Activated CD4-positive, alpha-beta T cell treated with anti-CD3 and anti-CD28 coated beads for 48 hours (primary cell): Measurements from ENCODE around the gene RNASE8.

Source experiments
- DNase-seq: peaks from one replicate; pipeline ENCODE4 v3.0.0-alpha.2; 2020

RNASE8 gene

DNA sequence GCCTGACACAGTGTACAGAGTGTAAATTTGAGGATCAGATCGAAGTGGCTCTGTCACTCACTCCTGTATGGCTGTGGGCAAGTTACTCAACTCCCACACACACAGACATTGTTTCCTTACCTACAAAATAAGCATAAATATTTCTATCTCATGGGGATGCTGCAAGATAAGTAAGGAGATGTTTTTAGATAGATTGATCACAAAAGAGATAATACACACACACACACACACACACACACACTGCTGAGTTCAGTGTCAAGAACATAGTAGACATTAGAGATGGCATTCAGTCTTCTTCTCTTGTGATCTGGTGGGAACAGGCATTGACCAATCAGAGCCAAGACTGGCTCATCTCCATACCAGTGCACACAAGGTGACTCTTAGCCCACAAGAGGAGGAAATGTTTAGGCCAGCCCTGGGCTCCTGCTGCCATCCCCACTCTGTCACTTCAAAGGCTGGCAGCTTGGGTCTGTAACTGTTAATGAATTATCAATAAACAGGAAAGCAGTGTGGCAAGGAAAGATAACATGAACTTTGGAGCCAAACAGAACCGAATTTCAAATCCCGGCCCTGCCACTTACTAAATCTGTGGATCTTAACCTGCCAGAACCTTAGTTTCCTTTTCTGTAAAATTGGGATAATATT is 3.4 kb upstream of the RNASE8 start:
- no peak for DNase-seq

DNA sequence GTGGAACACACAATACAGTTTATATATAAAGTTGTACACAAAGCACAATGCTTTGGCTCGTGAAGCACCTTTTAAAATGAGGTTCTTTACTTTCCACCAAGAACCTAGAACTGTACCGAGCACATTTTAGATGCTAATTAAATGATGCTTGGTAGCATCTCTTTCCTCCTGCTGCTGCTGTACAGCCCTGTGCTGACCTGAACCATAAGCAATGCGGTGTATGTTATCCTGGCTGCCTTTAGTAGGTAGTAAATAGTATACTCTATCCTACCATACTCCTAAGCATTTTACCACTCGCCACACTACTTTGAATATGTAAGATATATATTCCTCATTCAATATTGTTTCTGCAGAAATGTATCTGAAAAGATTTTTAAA is 2.9 kb upstream of the RNASE8 start:
- DNase-seq: no peak

DNA sequence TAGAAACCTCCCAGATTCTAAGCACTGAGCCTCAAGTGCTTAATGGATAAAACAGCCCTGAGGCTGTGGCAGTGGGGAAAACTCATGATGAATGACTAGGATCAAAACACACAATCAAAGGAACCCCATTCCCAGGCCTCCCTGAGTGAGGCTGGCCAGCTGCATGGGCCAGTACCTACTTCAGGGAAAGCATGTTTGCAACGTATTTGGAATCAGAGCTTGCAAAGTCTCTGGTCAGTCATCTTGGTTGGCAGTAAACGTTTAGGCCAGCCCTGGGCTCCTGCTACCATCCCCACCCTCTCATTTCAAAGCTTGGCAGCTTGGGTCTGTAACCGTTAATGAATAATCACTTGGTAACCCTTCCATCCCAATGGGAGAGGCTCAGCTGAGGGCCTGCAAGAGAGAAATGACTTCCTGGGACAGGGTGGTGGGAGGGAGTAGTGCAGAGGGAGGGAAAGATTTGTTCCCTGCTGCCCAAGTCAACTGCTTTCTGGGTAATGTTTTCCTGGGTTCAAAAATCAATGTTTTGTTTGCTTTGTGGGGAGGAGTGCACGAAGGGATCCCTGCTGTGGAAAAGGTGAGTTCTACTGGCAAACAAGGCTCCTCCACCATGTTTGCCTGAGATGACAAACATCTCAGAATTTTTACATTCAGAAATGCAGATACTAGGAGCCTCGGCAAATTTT is 2.0 kb upstream of the RNASE8 start:
- DNase-seq: no peak

DNA sequence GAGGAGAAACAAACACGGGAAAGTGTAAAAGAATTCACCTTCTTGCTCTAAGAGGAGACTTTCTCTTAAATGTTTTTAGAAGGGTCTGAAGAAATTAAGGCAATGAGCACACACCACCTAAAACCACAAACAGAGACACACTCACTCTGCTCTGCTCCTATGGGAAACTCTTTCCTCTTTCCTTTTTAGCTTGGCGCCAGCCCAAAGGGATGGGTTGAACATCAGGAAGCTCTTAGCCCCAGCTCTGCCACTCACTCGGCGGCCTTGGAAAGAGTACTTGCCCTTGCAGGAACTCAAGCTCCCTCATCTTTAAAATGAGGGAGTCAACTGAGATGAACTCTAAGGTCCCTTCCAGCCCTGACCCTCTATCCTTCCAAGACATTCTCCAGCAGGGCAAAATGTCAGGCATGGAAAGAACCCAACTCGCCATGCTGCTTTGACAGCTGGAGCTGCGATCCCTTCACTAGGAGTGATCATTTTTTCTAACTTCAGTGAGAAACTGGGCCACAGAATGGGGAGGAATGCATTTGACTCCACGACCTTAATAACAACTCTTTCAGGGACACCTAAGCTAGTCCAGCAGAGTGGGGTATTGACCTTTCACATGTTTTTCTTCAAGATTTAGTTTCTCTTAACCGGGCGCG is 980 bp upstream of the RNASE8 start:
- DNase-seq: no peak

DNA sequence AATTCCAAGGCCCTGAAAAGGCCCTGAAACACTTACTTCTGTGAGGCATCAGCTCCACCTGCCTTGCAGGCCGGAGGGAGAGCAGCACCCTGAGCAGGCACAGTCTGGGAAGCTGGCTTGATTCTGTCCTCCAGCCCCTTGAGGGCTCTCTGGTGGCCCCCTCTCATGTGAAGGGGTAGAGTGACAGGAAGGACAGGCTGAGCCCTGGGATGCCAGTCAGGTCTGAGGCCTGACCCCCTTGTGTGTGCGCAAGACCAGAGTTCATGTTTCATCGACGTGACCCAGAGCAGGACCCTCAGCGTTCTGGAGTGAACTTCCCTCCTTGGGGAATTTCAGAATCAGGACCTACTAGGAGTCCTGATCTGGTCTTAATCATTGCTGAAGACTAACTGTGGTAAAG is 1.3 kb downstream of the RNASE8 start:
- DNase-seq: no peak

DNA sequence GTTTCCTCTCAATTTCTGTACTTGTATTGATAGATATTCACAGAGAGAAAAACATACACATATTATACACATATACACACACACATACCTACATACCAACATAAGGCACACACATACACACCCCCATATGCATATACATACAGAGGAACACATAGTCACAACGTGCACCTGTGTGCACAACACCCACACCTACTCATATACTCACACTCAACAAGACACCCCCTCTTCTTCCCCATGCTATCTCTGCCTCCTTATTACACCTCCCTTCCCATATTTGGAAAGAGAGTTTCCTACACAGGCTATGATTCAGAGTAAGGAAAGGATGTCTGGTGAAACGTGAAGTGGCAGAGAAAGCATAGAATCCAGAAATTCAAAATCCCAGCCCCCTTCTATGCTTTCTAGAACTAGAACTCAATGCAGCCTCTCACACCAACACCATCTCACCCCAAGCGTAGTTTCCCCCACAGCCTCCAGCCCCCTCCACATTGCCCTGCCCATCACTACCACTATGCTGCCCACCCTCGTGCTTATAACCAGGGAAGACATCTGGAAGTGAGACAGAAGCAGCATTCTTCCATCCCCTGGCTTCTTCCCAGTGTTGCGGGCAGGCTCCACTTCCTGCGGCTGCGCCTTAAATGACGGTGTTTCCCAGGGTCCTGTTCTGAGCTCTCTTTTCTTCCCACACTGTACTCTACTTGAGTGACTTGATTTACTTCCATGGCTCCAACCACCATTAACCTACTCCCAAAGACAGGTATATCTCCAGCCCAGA is 2.4 kb downstream of the RNASE8 start:
- no peak for DNase-seq

DNA sequence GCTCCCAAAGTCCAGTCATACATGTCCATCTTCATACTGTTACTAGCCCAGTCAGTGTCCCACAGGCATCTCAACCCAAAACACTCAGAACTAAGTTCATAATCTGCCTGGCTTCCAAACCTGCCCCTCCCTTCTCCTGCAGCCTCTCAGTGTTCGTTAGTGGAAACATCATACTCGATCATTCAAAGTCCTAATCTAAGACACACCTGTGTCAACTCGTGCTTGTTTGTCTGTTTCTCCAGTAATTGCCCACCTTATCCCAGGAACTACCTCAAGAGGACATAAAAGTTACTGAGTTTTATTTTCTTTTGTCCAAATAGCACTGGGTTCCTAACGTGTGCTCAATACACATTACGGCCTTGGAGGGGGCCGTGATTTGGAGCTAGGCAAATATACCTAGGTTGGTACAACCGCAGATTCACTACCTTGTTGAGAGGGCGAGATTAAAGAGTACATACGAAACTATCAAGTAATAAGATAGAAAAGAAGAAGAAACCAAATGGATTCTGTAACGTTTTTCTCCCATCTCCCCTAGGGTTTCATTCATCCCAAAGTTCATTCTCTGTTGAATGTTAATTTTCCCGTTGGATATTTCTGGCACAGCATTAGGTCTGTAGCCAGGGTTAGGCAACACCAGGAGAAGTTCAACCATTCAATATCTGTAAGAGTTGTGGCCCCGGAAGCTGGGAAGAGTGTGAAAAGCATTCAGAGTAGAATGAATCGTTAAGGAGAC is 3.2 kb downstream of the RNASE8 start:
- no peak for DNase-seq

DNA sequence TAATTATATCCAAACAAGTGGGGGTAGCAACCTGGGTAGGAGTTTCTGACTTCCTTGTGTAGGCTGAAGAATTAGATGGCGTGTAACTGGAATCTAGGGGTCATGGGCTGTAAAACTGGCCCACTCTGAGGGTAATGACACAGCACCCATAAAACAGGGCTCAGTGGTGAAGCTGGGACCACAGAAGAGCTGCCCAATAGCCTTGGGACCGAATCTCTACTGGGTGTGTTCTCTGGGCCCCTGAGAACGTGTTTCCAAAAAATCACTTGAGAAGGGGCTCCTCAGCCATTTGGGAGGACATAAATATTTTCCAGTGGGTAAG is 3.7 kb downstream of the RNASE8 start:
- DNase-seq: no peak

DNA sequence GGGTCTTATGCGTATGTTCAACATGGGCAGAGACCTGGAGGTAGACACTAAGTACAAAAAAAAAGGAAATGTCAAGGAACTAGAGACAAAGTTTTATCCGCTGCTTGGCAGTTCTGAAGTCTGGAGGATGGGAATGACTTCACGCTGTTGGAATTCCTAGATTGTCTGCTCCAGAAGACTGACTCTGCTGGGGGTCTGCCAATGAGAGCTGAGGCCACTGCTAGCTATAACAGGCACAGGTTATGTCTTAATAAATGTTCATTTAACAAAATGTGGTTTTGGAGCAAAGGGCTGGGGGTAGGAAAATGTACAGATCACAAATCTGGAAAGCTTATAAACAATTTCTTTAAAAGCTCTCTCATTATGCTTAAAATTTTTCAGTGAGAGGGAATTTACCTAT is 5.9 kb downstream of the RNASE8 start:
- DNase-seq: no peak

DNA sequence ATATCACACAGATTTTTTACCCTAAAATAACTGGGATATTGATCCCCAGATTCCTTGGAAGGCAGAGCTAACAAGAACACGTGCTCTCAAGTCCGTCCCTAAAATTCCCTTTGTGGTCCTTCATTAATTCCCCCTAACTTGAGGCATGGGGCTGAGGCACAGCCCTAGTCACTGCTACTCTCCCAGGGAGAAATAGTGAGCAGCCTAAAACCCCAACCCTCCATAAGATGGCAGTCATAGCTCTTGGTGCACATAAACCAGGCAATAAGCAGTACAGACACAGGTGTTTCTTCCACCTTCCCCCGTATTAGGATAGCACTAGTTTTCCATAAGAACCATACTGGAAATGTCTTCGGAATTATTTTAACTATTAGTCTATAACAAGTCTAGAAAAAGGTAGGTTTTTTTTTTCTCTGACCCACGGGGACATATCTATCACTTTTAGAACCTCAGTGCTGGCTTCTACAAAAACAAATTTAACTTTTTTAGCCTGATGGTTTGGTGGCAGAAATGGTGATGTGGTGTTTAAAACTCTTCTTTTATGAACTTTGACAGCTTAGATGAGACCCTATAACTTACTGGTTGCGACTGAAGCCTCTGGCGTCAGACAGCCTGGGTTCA is 9.4 kb downstream of the RNASE8 start:
- DNase-seq: no peak

DNA sequence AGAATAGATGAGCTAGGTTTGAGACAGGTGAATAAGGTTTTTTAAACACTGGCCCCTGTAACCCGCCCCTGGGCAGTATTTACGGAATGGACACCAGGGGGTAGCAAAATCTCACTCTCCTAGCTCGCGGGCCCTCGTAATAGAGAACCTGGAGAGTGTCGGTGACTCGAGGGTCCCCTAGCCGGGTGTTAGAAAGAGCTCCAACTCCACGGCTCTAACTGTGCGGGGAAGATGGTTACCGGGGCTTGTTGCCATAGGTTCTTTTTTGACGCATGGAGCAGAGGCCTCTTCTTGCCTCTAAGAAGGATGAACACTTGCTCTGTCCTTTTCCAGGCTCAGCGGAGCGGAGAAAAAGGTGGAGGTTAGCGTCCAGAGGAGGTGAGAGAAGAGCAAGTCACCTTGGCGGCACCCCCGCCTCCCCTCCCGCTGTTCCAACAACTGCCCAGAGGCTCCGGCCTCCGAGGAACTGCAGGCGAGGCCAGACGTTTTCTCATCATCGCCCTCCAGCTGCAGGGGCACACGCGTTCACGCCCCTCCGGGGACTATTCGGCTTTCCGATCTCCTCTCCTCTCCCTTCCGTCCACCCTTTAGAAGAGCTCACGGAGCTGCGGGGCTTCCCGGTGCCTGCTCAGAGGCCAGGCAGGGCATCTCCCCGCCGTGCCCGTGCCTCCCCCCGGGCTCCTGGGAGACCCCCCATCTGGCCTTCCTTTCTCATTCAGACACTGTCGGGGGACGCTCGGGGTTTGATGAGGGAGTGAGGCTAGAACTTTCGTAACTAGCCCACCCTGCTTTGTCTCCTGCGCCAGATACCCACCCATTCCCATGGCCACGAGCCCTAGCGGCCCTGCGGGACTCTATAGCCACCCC is 11.1 kb downstream of the RNASE8 start:
- DNase-seq: peak; percentile 54

DNA sequence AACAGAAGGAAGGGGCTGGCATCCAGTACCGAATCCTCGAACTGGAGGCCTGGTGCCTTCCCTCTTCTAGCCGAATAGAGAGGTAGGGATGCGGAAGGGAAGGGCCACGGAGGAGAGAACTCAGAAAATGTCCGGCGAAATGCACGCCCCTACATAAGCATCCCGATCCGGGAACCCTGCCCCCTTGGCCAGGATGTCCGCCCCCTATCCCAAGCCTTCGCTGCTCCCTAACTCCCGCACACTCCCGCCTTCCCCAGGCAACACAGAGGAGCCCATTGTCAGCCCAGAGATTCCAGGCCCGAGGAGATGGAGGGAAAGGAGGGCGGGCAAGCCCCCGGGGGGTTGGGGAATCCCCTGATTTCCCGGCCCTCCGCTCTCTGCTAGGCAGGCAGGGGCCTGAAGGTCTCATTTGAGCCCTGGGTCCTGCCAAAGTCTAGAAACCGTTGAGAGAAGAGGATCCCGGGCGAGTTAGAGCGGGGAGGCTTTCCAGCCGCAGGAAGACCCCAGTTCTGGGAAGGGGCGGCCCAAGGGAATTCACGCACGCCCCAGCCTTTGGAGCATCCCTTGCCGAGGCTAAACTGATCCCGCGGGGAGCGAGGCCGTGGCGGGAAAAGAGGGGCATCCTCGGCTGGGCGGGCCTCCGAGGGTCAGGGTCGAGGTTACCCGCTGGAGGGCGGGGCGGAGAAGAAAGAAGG is 11.9 kb downstream of the RNASE8 start:
- DNase-seq: no peak

DNA sequence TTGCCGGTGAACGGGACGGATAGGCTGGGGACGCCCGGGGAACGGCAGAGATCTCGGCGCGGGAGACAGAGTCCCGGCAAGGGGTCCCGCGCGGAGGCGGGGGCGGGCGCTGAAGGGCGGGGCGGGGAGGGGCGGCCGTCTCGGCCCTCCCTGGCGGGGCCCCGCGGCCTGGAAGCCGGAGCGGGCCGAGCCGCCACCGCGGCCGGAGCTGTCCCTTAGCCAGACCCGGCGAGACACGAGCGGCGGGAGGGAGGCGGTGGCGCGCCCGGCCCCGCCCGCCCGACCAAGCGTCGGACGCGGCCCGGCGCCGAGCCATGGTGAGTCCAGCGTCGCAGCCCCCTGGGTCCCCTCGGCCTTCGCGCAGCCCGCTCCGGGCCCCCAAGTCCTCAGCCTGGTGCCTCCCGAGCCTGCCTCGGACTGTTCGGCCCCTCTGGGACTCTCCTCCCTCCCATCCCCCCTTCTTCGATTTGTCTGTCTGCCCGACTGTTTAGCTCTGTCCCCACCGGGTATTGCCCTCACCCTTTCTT is 12.5 kb downstream of the RNASE8 start, which contains the start of gene ARHGEF40:
TSS of gene ARHGEF40 (plus strand) at position 222 of the 527 bp plus-strand sequence. CDS start at position 315, 93 bp downstream.
- DNase-seq: peak; percentile 30

DNA sequence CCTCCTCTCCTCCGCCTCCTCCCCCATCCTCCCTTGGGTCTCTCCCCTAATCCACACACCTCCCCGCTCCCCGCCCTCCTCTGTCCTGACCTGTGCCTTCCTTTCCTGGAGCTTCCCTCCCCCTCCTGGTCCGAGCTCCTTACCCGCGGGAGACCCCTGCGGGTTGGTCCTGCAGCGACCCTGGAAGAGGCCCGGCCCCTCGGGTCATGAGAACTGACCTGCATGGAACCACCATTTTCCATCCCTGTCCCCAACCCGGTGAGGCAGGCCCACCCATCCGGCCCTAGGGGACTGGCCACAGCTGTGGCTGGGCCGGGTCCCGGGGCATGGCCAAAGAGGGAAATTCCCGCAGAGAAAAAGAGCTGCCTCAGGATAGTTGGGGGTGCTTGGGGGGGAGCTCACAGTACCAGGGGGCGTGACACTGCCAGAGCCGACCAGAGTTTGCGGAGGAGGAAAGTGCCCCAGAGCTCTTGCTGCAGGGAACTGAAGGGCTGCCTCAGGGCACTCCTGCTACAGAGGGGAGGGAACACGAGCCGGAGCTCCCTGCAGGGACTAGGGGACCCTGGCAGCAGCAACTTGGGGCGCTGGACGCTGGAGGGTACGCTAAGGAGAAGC is 13.1 kb downstream of the RNASE8 start:
- no peak for DNase-seq

DNA sequence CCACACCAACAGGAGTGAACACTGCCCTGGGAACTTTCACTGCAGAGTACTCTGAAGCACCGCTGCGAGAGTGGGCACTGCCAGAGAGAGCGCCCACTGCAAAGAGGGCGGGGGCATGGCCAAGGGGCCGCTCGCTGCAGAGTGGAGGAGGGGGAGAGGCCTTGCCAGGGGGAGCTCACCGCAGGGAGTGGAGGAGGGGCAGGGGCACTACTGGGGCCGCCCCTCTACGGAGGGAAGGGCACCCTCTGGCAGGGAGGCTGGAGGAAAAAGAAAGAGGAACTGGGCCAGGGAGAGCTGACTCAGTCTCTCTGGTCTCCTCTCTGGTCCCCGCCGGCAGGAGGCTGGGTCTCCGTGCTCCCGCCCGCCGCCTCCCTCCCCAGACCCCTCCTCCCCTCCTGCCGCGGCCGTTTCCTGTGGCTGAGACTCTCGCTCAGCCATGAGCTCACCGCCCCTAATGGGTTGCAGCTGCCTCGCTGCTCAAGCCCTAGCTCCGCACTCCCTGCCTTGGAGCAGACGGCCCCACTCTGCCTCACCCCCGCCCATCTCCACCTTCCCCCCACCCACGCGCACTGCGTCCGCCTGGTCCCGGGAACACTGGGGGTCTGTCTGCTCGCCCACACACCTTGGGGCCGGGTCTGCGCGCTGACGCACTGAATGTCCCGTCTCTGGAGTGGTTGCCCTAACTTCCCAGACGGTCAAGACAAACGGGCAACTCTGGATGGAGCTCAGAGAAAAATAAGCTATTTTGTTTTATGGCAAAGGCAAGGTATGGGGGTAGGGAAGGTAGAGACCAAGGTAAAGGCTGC is 13.8 kb downstream of the RNASE8 start:
- DNase-seq: peak; percentile 60

DNA sequence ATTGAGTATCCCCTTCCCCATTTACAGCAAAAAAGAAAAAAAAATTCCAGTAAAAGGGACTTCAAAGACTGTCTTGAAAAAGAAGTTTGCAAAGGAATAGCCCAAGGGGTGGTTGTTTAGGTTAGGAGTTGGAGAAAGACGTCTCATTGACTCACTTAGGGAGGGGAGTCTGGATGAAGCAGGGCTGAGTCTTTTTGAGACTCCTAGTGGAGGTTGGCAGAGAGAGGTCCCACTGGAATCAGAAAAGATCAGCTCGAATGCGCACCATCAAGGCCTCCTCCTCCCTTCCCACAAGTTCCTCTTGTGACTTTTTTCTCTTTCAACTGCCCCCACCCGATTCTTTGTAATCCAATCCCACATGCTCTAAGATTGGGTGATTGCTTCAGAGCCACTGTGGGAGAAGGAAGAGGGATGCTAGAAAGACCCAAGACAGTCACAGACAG is 14.4 kb downstream of the RNASE8 start:
- no peak for DNase-seq

DNA sequence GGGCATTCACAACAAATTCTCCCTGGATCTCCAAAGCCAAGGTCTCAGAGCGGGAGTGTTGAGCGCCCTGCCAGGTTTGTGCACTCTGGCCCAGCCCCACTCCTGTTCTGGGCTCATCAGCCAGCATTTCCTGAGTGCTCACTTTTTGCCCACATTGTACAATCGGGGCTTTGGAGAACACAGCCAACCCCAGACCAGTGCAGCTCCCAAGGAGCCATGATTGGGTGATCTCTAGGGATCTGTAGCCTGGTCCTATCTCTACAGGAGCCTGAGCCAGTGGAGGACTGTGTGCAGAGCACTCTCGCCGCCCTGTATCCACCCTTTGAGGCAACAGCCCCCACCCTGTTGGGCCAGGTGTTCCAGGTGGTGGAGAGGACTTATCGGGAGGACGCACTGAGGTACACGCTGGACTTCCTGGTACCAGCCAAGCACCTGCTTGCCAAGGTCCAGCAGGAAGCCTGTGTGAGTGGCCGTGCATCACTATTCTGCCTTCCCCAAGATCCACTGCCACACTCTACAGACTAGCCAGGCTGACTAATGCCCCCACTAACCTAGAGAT is 15.2 kb downstream of the RNASE8 start:
- DNase-seq: no peak

DNA sequence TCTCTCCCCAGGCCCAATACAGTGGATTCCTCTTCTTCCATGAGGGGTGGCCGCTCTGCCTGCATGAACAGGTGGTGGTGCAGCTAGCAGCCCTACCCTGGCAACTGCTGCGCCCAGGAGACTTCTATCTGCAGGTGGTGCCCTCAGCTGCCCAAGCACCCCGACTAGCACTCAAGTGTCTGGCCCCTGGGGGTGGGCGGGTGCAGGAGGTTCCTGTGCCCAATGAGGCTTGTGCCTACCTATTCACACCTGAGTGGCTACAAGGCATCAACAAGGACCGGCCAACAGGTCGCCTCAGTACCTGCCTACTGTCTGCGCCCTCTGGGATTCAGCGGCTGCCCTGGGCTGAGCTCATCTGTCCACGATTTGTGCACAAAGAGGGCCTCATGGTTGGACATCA is 16.3 kb downstream of the RNASE8 start:
- DNase-seq: no peak
